Panc1 (cell line): ENCODE measurements around the gene SDC3. TPM values are rescaled to one million over a fixed set of nuclear protein-coding genes. Genes with fewer than 3 reads are reported as not detected.

Source experiments
- ATAC-seq: fragments of 200-7000 bp; cut with Tn5 transposase; 2 replicates; pipeline ENCODE4 v1.9.1; 2020; ENCODE audit warnings: mild to moderate bottlenecking, moderate library complexity
- BruUV-seq: library from RNA; stranded (reverse); fragments of 400-500 nt; replicated peaks from 2 replicates; lab custom pipeline; 2021; lab: Mats Ljungman, UMichigan
- CTCF ChIA-PET: fragments of 300-600 bp; sonication (Branson Sonifier 250); formaldehyde crosslinking; loops from one replicate; lab custom pipeline; 2022; ENCODE audit warnings: antibody characterized with exemption; lab: Charles Lee
- POLR2A ChIA-PET: fragments of 300-600 bp; sonication (Branson Sonifier 250); formaldehyde crosslinking; loops from one replicate; lab custom pipeline; 2022; ENCODE audit warnings: antibody characterized with exemption; lab: Charles Lee
- DNase-seq: peaks from one replicate; pipeline ENCODE4 v3.0.0-alpha.2; 2010; ENCODE audit warnings: low read depth, low spot score
- H3K27ac ChIP-seq: 2 replicates; pipeline ENCODE4 v1.5.1; 2011; ENCODE audit warnings: mild to moderate bottlenecking, low read length, inconsistent platforms
- H3K27me3 ChIP-seq: fragments of 200-500 bp; sonication (Bioruptor generic); 2 replicates; pipeline ENCODE4 v1.6.0; 2014; ENCODE audit warnings: low read length, inconsistent platforms; ENCODE audit not compliant: control insufficient read depth, insufficient read depth
- H3K36me3 ChIP-seq: fragments of 200-500 bp; sonication (Bioruptor generic); 2 replicates; pipeline ENCODE4 v1.5.1; 2014; ENCODE audit warnings: inconsistent platforms, mild to moderate bottlenecking, low read length, moderate library complexity; ENCODE audit not compliant: control insufficient read depth, insufficient read depth
- H3K4me1 ChIP-seq: 2 replicates; pipeline ENCODE4 v1.5.1; 2011; ENCODE audit warnings: inconsistent platforms, mild to moderate bottlenecking, low read length, moderate library complexity; ENCODE audit not compliant: control insufficient read depth, insufficient read depth
- H3K4me3 ChIP-seq, 2 experiments: 2 replicates each; pipeline ENCODE4 v1.5.1; 2011 to 2012; ENCODE audit warnings: low read depth in 2 of 2, low read length in 2 of 2, mild to moderate bottlenecking in 2 of 2, inconsistent platforms in 1 of 2, moderate library complexity in 1 of 2
- H3K9me3 ChIP-seq: fragments of 200-500 bp; sonication (Bioruptor generic); 2 replicates; pipeline ENCODE4 v1.5.1; 2014; ENCODE audit warnings: low read depth, mild to moderate bottlenecking, inconsistent platforms, low read length, moderate library complexity; ENCODE audit not compliant: control insufficient read depth, insufficient read depth
- POLR2AphosphoS5 ChIP-seq: IDR thresholded peaks from 2 replicates; pipeline ENCODE4 v1.6.1; 2012; ENCODE audit warnings: mild to moderate bottlenecking, low read depth, low read length, moderate library complexity
- SIN3A ChIP-seq: IDR thresholded peaks from 2 replicates; pipeline ENCODE4 v1.6.1; 2012; ENCODE audit warnings: low read depth, mild to moderate bottlenecking, low read length, moderate library complexity, borderline replicate concordance; ENCODE audit not compliant: insufficient read depth
- TCF7L2 ChIP-seq: IDR thresholded peaks from 2 replicates; pipeline ENCODE4 v1.6.1; 2011; ENCODE audit warnings: mild to moderate bottlenecking, low read depth, low read length, inconsistent platforms
- in situ Hi-C: cut with HindIII; loops from 2 replicates; pipeline ENCODE4 v1.10.0; 2016; ENCODE audit warnings: low sequenced_read_pairs, low pct_unique_long_range_greater_than_20kb
- intact Hi-C: fragments of 100-400 bp; cut with micrococcal nuclease; formaldehyde crosslinking; loops from one replicate; pipeline ENCODE4 v1.10.0; 2022; ENCODE audit not compliant: unreplicated experiment
- total RNA-seq: library from RNA; stranded (reverse); gene quantifications from one replicate; pipeline ENCODE4 v1.2.1, GENCODE V29; 2021; ENCODE audit not compliant: unreplicated experiment
- TF ChIP-seq, protein P1 (sequence below), 2 experiments: IDR thresholded peaks; 2 replicates each; pipeline ENCODE4 v1.6.1; 2011 to 2012; ENCODE audit warnings: low read depth in 2 of 2, control low read depth in 1 of 2, low read length in 1 of 2, mild to moderate bottlenecking in 1 of 2, moderate library complexity in 1 of 2; ENCODE audit not compliant: insufficient read depth in 1 of 2
- TF ChIP-seq, protein P2 (sequence below): fragments of 450-650 bp; IDR thresholded peaks from 2 replicates; pipeline ENCODE4 v1.5.1; 2017; ENCODE audit warnings: mild to moderate bottlenecking

The SDC3 gene
- total RNA-seq, 1 experiment from 2014 or later = 36.1 TPM

DNA sequence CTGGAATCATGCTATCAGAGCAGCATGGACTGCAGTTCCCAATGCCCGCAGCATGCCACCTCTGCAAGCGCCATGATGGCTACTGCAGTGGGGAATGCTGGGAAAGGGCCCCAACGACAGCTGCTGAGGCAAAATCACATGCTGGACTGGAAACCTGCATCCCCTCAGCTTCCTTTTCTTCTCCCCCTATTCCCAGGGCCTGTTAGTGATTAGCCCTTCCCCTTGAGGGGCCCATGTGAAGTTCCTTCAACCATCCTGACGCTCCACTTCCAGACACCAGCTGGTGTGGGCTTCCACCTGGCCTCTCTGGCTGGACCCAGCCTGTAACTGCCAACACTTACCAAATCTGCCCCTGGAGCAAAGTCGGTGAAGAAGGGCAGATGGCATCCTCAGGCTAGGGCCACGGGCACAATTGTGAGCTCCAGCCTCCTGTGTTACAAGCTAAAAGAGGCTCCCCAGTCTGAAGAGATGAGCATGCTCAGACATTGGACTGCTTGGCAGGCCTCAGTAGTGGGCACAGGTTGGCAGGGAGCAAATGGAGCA, 22.1 kb upstream of the SDC3 start:
- ATAC-seq (no peak), DNase-seq (no peak)
- ChIA-PET CTCF (interaction anchor here (0.6 to 1.0 kb wide), 3 partner anchors 13 to 129 kb away, joined by 3 to 4 read pairs (median 3); no protein-coding TSS in a partner anchor), POLR2A (no interaction called here)
- Histone ChIP-seq H3K27me3 (no peaks in the 10 kb centered on the region), H3K36me3 (peaks cover 14% of the 10 kb centered on the region), H3K27ac (no peak overlapping the region), H3K9me3 (no peaks in the 10 kb centered on the region), H3K4me1 (no peaks in the 10 kb centered on the region), H3K4me3 (no peak overlapping the region)
- in situ Hi-C loops (no loop called here), intact Hi-C loops (no loop called here)
- 0 out of 2 replicates have a peak, but pooled peaks have one; percentile 32 for TF ChIP-seq POLR2AphosphoS5
- TF ChIP-seq SIN3A = no peak
- BruUV-seq = no TSS peak

DNA sequence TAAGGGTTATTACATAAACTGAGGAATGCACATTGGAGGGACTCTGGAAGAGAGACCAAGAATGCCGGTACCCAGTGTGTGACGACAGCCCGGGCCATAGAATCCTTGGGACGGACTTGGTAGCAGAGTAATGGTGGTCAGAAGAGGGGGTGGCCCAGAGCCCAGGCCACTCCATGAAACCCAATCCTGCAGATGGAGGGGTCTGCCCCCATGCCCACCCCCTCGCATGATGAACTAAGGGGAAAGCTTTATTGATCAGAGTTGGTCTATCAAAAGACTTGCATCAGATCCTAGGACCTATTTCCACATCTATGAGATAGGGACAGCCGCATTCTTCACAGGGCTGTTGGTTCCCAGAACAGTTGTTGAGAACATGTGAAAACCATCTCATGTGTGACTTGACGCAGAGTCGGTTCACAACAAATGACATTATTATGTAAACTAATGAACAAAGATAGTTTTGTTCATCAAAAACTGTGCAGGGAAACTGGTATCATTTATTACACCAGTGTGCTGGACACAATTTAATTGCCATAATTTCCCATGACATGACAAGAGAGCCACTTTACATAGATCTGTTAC, 21.5 kb upstream of the SDC3 start:
- ATAC-seq (peak; percentile 40), DNase-seq (no peak)
- TF ChIP-seq, protein P1, sequence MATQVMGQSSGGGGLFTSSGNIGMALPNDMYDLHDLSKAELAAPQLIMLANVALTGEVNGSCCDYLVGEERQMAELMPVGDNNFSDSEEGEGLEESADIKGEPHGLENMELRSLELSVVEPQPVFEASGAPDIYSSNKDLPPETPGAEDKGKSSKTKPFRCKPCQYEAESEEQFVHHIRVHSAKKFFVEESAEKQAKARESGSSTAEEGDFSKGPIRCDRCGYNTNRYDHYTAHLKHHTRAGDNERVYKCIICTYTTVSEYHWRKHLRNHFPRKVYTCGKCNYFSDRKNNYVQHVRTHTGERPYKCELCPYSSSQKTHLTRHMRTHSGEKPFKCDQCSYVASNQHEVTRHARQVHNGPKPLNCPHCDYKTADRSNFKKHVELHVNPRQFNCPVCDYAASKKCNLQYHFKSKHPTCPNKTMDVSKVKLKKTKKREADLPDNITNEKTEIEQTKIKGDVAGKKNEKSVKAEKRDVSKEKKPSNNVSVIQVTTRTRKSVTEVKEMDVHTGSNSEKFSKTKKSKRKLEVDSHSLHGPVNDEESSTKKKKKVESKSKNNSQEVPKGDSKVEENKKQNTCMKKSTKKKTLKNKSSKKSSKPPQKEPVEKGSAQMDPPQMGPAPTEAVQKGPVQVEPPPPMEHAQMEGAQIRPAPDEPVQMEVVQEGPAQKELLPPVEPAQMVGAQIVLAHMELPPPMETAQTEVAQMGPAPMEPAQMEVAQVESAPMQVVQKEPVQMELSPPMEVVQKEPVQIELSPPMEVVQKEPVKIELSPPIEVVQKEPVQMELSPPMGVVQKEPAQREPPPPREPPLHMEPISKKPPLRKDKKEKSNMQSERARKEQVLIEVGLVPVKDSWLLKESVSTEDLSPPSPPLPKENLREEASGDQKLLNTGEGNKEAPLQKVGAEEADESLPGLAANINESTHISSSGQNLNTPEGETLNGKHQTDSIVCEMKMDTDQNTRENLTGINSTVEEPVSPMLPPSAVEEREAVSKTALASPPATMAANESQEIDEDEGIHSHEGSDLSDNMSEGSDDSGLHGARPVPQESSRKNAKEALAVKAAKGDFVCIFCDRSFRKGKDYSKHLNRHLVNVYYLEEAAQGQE (IDR thresholded peaks at IDR 0.05; ENCODE audit: insufficient read depth in 1 of 2, low read depth in 2 of 2, low read length in 1 of 2) = no peak
- TF ChIP-seq TCF7L2 = no peak
- TF ChIP-seq POLR2AphosphoS5 = no peak
- no peak for TF ChIP-seq SIN3A
- TF ChIP-seq, protein P2, sequence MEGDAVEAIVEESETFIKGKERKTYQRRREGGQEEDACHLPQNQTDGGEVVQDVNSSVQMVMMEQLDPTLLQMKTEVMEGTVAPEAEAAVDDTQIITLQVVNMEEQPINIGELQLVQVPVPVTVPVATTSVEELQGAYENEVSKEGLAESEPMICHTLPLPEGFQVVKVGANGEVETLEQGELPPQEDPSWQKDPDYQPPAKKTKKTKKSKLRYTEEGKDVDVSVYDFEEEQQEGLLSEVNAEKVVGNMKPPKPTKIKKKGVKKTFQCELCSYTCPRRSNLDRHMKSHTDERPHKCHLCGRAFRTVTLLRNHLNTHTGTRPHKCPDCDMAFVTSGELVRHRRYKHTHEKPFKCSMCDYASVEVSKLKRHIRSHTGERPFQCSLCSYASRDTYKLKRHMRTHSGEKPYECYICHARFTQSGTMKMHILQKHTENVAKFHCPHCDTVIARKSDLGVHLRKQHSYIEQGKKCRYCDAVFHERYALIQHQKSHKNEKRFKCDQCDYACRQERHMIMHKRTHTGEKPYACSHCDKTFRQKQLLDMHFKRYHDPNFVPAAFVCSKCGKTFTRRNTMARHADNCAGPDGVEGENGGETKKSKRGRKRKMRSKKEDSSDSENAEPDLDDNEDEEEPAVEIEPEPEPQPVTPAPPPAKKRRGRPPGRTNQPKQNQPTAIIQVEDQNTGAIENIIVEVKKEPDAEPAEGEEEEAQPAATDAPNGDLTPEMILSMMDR = no peak
- ChIA-PET CTCF (interaction anchor here (0.6 to 1.0 kb wide), 2 partner anchors 12 to 128 kb away, joined by 3 read pairs; no protein-coding TSS in a partner anchor), POLR2A (no interaction called here)
- Histone ChIP-seq H3K4me3 (no peak overlapping the region), H3K4me1 (no peaks in the 10 kb centered on the region), H3K27ac (no peak overlapping the region), H3K27me3 (no peaks in the 10 kb centered on the region), H3K9me3 (no peaks in the 10 kb centered on the region), H3K36me3 (peaks cover 14% of the 10 kb centered on the region)
- intact Hi-C loops (loop anchor here (5.0 kb wide), 1 partner anchor 148 kb away; no protein-coding TSS in a partner anchor), in situ Hi-C loops (no loop called here)
- BruUV-seq = no TSS peak
